CD14-positive monocyte (primary cell): Measurements from ENCODE around the gene TRIM59. TPM values are rescaled to one million over a fixed set of nuclear protein-coding genes. Genes with fewer than 3 reads are reported as not detected.

ENCODE experiments used
- DNase-seq, 3 donors: peaks; one replicate each; pipeline ENCODE4 v3.0.0-alpha.2; 2011 to 2022
- H2AFZ ChIP-seq: 2 replicates; pipeline ENCODE4 v1.6.0; 2012; ENCODE audit warnings: mild to moderate bottlenecking, low read depth, low read length, inconsistent platforms; ENCODE audit not compliant: insufficient read depth, poor library complexity, severe bottlenecking
- H3K27ac ChIP-seq, 2 donors: 1 replicate in 1 of 2; 2 replicates in 1 of 2; pipeline ENCODE4 v1.5.1; 2012 to 2013; ENCODE audit warnings: low read length in 2 of 2, control low read depth in 1 of 2, inconsistent platforms in 1 of 2, low read depth in 1 of 2, mild to moderate bottlenecking in 1 of 2
- H3K27me3 ChIP-seq, 2 donors: one replicate each; pipeline versions ENCODE4 v1.6.0 to v1.6.1; 2011 to 2013; ENCODE audit warnings: low read length in 2 of 2; ENCODE audit not compliant: control insufficient read depth in 2 of 2, insufficient read depth in 2 of 2
- H3K36me3 ChIP-seq, 2 donors: replicated peaks in 1 of 2; 1 replicate in 1 of 2; 2 replicates in 1 of 2; pipeline versions ENCODE4 v1.5.1 to v1.6.1; 2012 to 2013; ENCODE audit warnings: low read length in 2 of 2, control low read depth in 1 of 2, inconsistent platforms in 1 of 2, mild to moderate bottlenecking in 1 of 2; ENCODE audit not compliant: insufficient read depth in 2 of 2, control insufficient read depth in 1 of 2
- H3K4me1 ChIP-seq, 2 donors: 1 replicate in 1 of 2; 2 replicates in 1 of 2; pipeline versions ENCODE4 v1.5.1 to v1.6.1; 2012 to 2013; ENCODE audit warnings: low read length in 2 of 2, control low read depth in 1 of 2, inconsistent platforms in 1 of 2, mild to moderate bottlenecking in 1 of 2, moderate library complexity in 1 of 2; ENCODE audit not compliant: insufficient read depth in 2 of 2, control insufficient read depth in 1 of 2
- H3K4me2 ChIP-seq: replicated peaks from 2 replicates; pipeline ENCODE3; 2012; ENCODE audit warnings: low read length, moderate library complexity, mild to moderate bottlenecking; ENCODE audit not compliant: poor library complexity, severe bottlenecking; ENCODE audit errors: extremely low read depth
- H3K4me3 ChIP-seq, 3 experiments: fragments of 200-600 bp in 1 of 3; sonication (generic) in 1 of 3; replicated peaks in 1 of 3; 1 replicate in 2 of 3; 2 replicates in 1 of 3; pipeline ENCODE4 v1.5.1; 2011 to 2013; ENCODE audit warnings: low read length in 3 of 3, mild to moderate bottlenecking in 3 of 3, control low read depth in 2 of 3, low read depth in 2 of 3, inconsistent platforms in 1 of 3, moderate library complexity in 1 of 3
- H3K79me2 ChIP-seq: 2 replicates; pipeline ENCODE4 v1.6.0; 2012; ENCODE audit warnings: mild to moderate bottlenecking, control low read depth, inconsistent platforms, low read length, moderate library complexity; ENCODE audit not compliant: insufficient read depth
- H3K9ac ChIP-seq: 2 replicates; pipeline ENCODE4 v1.6.0; 2017; ENCODE audit warnings: low read length, mild to moderate bottlenecking; ENCODE audit not compliant: insufficient read depth, poor library complexity, severe bottlenecking
- H3K9me3 ChIP-seq, 2 donors: replicated peaks in 1 of 2; 1 replicate in 1 of 2; 2 replicates in 1 of 2; pipeline versions ENCODE4 v1.5.1 to v1.6.1; 2012 to 2013; ENCODE audit warnings: low read length in 2 of 2, control low read depth in 1 of 2; ENCODE audit not compliant: control insufficient read depth in 1 of 2, insufficient read depth in 1 of 2
- H4K20me1 ChIP-seq: 2 replicates; pipeline ENCODE4 v1.6.0; 2012; ENCODE audit warnings: mild to moderate bottlenecking, low read length, control low read depth, moderate library complexity; ENCODE audit not compliant: insufficient read depth
- H3K27ac Mint-ChIP-seq, 7 donors: one replicate each; pipeline ENCODE4 v1.8.0; 2020; ENCODE audit warnings: mild to moderate bottlenecking in 7 of 7, mixed read lengths in 7 of 7, moderate library complexity in 6 of 7, inconsistent platforms in 2 of 7
- H3K27me3 Mint-ChIP-seq, 3 donors: one replicate each; pipeline ENCODE4 v1.8.0; 2021 to 2022; ENCODE audit warnings: low read depth in 3 of 3, mild to moderate bottlenecking in 3 of 3, mixed read lengths in 3 of 3, moderate library complexity in 3 of 3, inconsistent platforms in 1 of 3
- H3K36me3 Mint-ChIP-seq, 2 donors: one replicate each; pipeline ENCODE4 v1.8.0; 2020; ENCODE audit warnings: mixed read lengths in 2 of 2, inconsistent platforms in 1 of 2, mild to moderate bottlenecking in 1 of 2
- H3K4me1 Mint-ChIP-seq: one replicate; pipeline ENCODE4 v1.8.0; 2020; ENCODE audit warnings: mild to moderate bottlenecking, mixed read lengths
- H3K4me3 Mint-ChIP-seq, 2 donors: one replicate each; pipeline ENCODE4 v1.8.0; 2020; ENCODE audit warnings: mild to moderate bottlenecking in 2 of 2, mixed read lengths in 2 of 2, moderate library complexity in 1 of 2
- H3K9me3 Mint-ChIP-seq, 7 donors: one replicate each; pipeline ENCODE4 v1.8.0; 2020 to 2022; ENCODE audit warnings: mixed read lengths in 7 of 7, mild to moderate bottlenecking in 6 of 7, moderate library complexity in 6 of 7, inconsistent platforms in 2 of 7
- CTCF ChIP-seq: fragments of 200-600 bp; IDR thresholded peaks from one replicate; pipeline ENCODE4 v1.8.0; 2022; ENCODE audit warnings: antibody characterized with exemption, mild to moderate bottlenecking
- WGBS: methylation state at CpG from one replicate; pipeline ENCODE4 v1.1.5; 2013; ENCODE audit warnings: missing lambda C conversion rate; ENCODE audit not compliant: insufficient coverage; 5-methylcytosine and 5-hydroxymethylcytosine counted together
- intact Hi-C, 2 donors: fragments of 100-400 bp; cut with micrococcal nuclease; formaldehyde crosslinking; loops; one replicate each; pipeline versions ENCODE4 v1.15.0 to v1.15.1; 2023
- polyA plus RNA-seq, 3 donors: library from polyadenylated mRNA; depleted of rRNA in 1 of 3; unstranded in 2 of 3; stranded (reverse) in 1 of 3; fragments of 300-500 nt in 2 of 3; fragments of >200 nt in 1 of 3; fragmentation: Illumina TruSeq in 2 of 3; gene quantifications; 1 replicate in 2 of 3; 2 replicates in 1 of 3; pipeline ENCODE4 v1.2.3, GENCODE V29; 2012 to 2021

TRIM59 gene
- polyA plus RNA-seq, 3 donors: 2.5 to 4.2 (median 4.2) TPM

DNA sequence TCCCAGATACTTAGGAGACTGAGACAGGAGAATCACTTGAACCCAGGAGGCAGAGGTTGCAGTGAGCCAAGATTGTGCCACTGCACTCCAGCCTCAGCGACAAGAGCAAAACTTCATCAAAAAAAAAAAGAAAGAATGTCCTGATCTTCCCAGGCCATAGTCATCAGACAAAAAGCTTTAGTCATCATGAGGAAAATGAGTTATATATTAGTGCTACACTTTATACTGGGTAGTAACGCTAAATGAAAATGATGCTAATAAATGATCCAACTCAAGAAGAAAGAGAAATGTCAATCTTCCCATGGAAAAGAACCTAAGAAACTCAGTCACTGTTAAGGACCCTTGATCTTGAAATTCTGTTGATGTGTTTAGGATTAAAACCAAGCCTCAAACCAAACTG lies 26.3 kb upstream of the TRIM59 start:
- no peak for TF ChIP-seq CTCF
- Histone ChIP-seq H3K27me3 (no peaks in the 10 kb centered on the region), H2AFZ (no peak overlapping the region), H3K27ac (no peak overlapping the region), H3K9me3 (peaks cover 6 to 12% of the 10 kb centered on the region in 2 donors), H3K9ac (no peak overlapping the region), H3K36me3 (no peaks in the 10 kb centered on the region), H3K4me3 (no peak overlapping the region), H3K4me1 (peaks cover 6 to 10% of the 10 kb centered on the region in 2 donors), H3K79me2 (no peaks in the 10 kb centered on the region), H4K20me1 (no peaks in the 10 kb centered on the region), H3K4me2 (no peak overlapping the region)
- peaks cover 25% of the 10 kb centered on the region for H3K4me1 Mint-ChIP-seq
- no peak for DNase-seq
- no peak overlapping the region for H3K27ac Mint-ChIP-seq
- no peak overlapping the region for H3K4me3 Mint-ChIP-seq
- intact Hi-C loops: no loop called here
- H3K36me3 Mint-ChIP-seq: no peaks in the 10 kb centered on the region
- H3K27me3 Mint-ChIP-seq: peaks cover 0 to 1% (median 0%) of the 10 kb centered on the region in 3 donors
- H3K9me3 Mint-ChIP-seq: peaks cover 0 to 13% (median 7%) of the 10 kb centered on the region in 7 donors
- WGBS: no CpG with 5 or more reads among the region's 2 CpGs

GRCh38 chr3:160475153-160475552 lies 25.6 kb upstream of the TRIM59 start:
- Mint-ChIP-seq H3K27me3 (peaks cover 0 to 1% (median 0%) of the 10 kb centered on the region in 3 donors), H3K4me1 (peaks cover 24% of the 10 kb centered on the region), H3K4me3 (no peak overlapping the region), H3K36me3 (no peaks in the 10 kb centered on the region), H3K27ac (no peak overlapping the region), H3K9me3 (peaks cover 0 to 20% (median 12%) of the 10 kb centered on the region in 7 donors)
- no peak overlapping the region for H3K4me3 ChIP-seq
- H3K4me2 ChIP-seq: no peak overlapping the region
- TF ChIP-seq CTCF: no peak
- no peak overlapping the region for H3K9ac ChIP-seq
- H3K36me3 ChIP-seq: no peaks in the 10 kb centered on the region
- WGBS: no CpG with 5 or more reads among the region's 2 CpGs
- no peak overlapping the region for H2AFZ ChIP-seq
- intact Hi-C loops: no loop called here
- H3K4me1 ChIP-seq: peaks cover 6 to 10% of the 10 kb centered on the region in 2 donors
- peaks cover 13 to 19% of the 10 kb centered on the region in 2 donors for H3K9me3 ChIP-seq
- H3K27me3 ChIP-seq: no peaks in the 10 kb centered on the region
- no peaks in the 10 kb centered on the region for H3K79me2 ChIP-seq
- H4K20me1 ChIP-seq: no peaks in the 10 kb centered on the region
- no peak overlapping the region for H3K27ac ChIP-seq
- DNase-seq: no peak
